Measurements from ENCODE around the gene C16orf87. TPM values are rescaled to one million over a fixed set of nuclear protein-coding genes. Genes with fewer than 3 reads are reported as not detected.
"Not testable (repeated sequence)": the region's sequence is repeated elsewhere in the genome, so short reads cannot be mapped to it uniquely, and the experiment has no call there.

The C16orf87 gene
- total RNA-seq, 1 experiment from 2014 or later = 10.2 TPM

DNA sequence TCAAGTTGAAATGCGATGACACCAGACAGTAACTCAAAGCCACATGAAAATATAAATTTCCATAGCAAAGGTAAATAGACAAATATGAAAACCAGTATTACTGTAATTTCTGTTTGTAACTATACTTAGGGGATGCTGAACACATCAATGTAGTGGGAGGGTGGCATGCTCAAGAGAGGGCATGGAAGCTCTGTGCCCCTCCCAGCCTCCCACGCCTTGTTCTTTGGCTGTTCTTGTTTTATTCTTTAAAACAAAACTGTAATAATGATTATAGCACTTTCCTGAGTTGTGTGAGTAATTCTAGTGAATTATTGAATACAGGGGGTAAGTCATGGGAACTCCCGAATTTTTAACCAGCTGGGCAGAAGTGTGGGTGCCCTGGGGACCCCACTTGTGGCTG lies 42.2 kb upstream of the C16orf87 start:
- ChIA-PET POLR2A (no interaction called here), CTCF (interaction anchor here (1.7 kb wide), 1 partner anchor 11 kb away, joined by 4 read pairs; the partner anchor contains the start of gene GPT2), RAD21 (ENCODE audit: low non-redundant PET in 1 of 2, low total read pairs in 2 of 2, uncharacterized antibody in 2 of 2, unreplicated experiment in 2 of 2) (no interaction called here)
- Histone ChIP-seq H3K9me2 (ENCODE audit: insufficient read depth) (no peaks in the 10 kb centered on the region), H3K36me3 (ENCODE audit: control insufficient read depth in 1 of 2, insufficient read depth in 2 of 2, low read length in 2 of 2) (no peaks in the 10 kb centered on the region), H3K9me3 (ENCODE audit: control insufficient read depth in 1 of 2, insufficient read depth in 1 of 2, low read depth in 1 of 2, low read length in 2 of 2) (no peaks in the 10 kb centered on the region), H3K4me2 (ENCODE audit: low read length) (no peak overlapping the region), H3K4me3 (replicated peaks in 1 of 2; ENCODE audit: low read depth in 1 of 2, low read length in 2 of 2) (no peak overlapping the region), H3K4me1 (ENCODE audit: control insufficient read depth in 1 of 2, insufficient read depth in 2 of 2, low read length in 2 of 2) (no peaks in the 10 kb centered on the region), H4K20me1 (ENCODE audit: insufficient read depth) (no peaks in the 10 kb centered on the region), H3K9ac (ENCODE audit: low read length) (no peak overlapping the region), H3K27ac (ENCODE audit: low read depth, low read length) (no peak overlapping the region), H2AFZ (ENCODE audit: low read depth, low read length, poor library complexity, severe bottlenecking) (no peak overlapping the region), H3K27me3 (ENCODE audit: insufficient read depth, low read length) (no peaks in the 10 kb centered on the region), H3K79me2 (ENCODE audit: insufficient read depth, low read length) (no peaks in the 10 kb centered on the region)
- intact Hi-C loops (cut with micrococcal nuclease) = no loop called here
- no peak for DNase-seq (ENCODE audit: low read depth, low spot score)
- ATAC-seq = no peak
- BruUV-seq (replicated peaks) = no TSS peak
- TF ChIP-seq CEBPB (IDR thresholded peaks at IDR 0.05; ENCODE audit: low read depth) = no peak
- TF ChIP-seq SRF (IDR thresholded peaks at IDR 0.05; ENCODE audit: low read depth) = no peak
- TF ChIP-seq EGR1 (IDR thresholded peaks at IDR 0.05; ENCODE audit: low read depth) = no peak
- no peak for TF ChIP-seq EZH2 (IDR thresholded peaks at IDR 0.05)
- TF ChIP-seq, protein P1, sequence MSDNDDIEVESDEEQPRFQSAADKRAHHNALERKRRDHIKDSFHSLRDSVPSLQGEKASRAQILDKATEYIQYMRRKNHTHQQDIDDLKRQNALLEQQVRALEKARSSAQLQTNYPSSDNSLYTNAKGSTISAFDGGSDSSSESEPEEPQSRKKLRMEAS (IDR thresholded peaks at IDR 0.05) = no peak

DNA sequence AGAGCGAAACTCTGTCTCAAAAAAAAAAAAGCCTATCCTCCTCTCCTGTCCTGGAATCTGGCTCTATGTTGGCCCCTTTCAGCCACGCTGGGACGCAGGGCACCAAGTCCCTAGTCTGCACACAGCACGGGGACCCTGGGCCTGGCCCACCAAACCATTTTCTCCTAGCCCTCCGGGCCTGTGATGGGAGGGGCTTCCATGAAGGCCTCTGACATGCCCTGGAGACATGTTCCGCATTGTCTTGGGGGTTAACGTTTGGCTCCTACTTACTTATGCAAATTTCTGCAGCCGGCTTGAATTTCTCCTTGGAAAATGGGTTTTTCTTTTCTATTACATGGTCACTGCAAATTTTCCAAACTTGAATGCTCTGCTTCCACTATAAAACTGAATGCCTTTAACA lies 40.6 kb upstream of the C16orf87 start:
- H3K9ac ChIP-seq (ENCODE audit: low read length) = no peak overlapping the region
- no peak overlapping the region for H3K4me2 ChIP-seq (ENCODE audit: low read length)
- intact Hi-C loops (cut with micrococcal nuclease) = no loop called here
- no peaks in the 10 kb centered on the region for H4K20me1 ChIP-seq (ENCODE audit: insufficient read depth)
- DNase-seq (ENCODE audit: low read depth, low spot score) (no peak), ATAC-seq (no peak)
- H3K9me2 ChIP-seq (ENCODE audit: insufficient read depth) = no peaks in the 10 kb centered on the region
- RAD21 ChIA-PET (ENCODE audit: low non-redundant PET in 1 of 2, low total read pairs in 2 of 2, uncharacterized antibody in 2 of 2, unreplicated experiment in 2 of 2) = no interaction called here
- H3K4me1 ChIP-seq (ENCODE audit: control insufficient read depth in 1 of 2, insufficient read depth in 2 of 2, low read length in 2 of 2) = no peaks in the 10 kb centered on the region
- no peaks in the 10 kb centered on the region for H3K36me3 ChIP-seq (ENCODE audit: control insufficient read depth in 1 of 2, insufficient read depth in 2 of 2, low read length in 2 of 2)
- no peaks in the 10 kb centered on the region for H3K79me2 ChIP-seq (ENCODE audit: insufficient read depth, low read length)
- no TSS peak for BruUV-seq (replicated peaks)
- H2AFZ ChIP-seq (ENCODE audit: low read depth, low read length, poor library complexity, severe bottlenecking) = no peak overlapping the region
- H3K27me3 ChIP-seq (ENCODE audit: insufficient read depth, low read length) = no peaks in the 10 kb centered on the region
- H3K4me3 ChIP-seq (replicated peaks in 1 of 2; ENCODE audit: low read depth in 1 of 2, low read length in 2 of 2) = no peak overlapping the region
- no peak overlapping the region for H3K27ac ChIP-seq (ENCODE audit: low read depth, low read length)
- TF ChIP-seq, protein P1 (IDR thresholded peaks at IDR 0.05) = no peak
- TF ChIP-seq, protein P2, sequence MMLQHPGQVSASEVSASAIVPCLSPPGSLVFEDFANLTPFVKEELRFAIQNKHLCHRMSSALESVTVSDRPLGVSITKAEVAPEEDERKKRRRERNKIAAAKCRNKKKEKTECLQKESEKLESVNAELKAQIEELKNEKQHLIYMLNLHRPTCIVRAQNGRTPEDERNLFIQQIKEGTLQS (IDR thresholded peaks at IDR 0.05) = no peak
- TF ChIP-seq, protein P3, sequence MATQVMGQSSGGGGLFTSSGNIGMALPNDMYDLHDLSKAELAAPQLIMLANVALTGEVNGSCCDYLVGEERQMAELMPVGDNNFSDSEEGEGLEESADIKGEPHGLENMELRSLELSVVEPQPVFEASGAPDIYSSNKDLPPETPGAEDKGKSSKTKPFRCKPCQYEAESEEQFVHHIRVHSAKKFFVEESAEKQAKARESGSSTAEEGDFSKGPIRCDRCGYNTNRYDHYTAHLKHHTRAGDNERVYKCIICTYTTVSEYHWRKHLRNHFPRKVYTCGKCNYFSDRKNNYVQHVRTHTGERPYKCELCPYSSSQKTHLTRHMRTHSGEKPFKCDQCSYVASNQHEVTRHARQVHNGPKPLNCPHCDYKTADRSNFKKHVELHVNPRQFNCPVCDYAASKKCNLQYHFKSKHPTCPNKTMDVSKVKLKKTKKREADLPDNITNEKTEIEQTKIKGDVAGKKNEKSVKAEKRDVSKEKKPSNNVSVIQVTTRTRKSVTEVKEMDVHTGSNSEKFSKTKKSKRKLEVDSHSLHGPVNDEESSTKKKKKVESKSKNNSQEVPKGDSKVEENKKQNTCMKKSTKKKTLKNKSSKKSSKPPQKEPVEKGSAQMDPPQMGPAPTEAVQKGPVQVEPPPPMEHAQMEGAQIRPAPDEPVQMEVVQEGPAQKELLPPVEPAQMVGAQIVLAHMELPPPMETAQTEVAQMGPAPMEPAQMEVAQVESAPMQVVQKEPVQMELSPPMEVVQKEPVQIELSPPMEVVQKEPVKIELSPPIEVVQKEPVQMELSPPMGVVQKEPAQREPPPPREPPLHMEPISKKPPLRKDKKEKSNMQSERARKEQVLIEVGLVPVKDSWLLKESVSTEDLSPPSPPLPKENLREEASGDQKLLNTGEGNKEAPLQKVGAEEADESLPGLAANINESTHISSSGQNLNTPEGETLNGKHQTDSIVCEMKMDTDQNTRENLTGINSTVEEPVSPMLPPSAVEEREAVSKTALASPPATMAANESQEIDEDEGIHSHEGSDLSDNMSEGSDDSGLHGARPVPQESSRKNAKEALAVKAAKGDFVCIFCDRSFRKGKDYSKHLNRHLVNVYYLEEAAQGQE (IDR thresholded peaks at IDR 0.05; ENCODE audit: low read depth) = no peak
- no peak for TF ChIP-seq SIN3A (IDR thresholded peaks at IDR 0.05; ENCODE audit: low read depth)
- no peaks in the 10 kb centered on the region for H3K9me3 ChIP-seq (ENCODE audit: control insufficient read depth in 1 of 2, insufficient read depth in 1 of 2, low read depth in 1 of 2, low read length in 2 of 2)
- POLR2A ChIA-PET = no interaction called here
- CTCF ChIA-PET = no interaction called here

DNA sequence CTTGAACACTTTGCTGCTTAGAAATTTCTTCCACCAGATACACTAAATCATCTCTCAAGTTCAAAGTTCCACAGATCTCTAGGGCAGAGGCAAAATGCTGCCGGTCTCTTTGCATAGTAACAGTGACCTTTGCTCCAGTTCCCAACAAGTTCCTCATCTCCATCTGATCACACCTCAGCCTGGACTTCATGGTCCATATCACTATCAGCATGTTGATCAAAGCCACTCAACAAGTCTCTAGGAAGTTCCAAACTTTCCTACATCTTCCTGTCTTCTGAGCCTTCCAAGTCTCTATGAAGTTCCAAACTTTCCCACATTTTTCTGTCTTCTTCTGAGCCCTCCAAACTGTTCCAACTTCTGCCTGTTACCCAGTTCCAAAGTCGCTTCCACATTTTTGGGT lies 37.9 kb upstream of the C16orf87 start:
- H3K4me2 ChIP-seq (ENCODE audit: low read length); H2AFZ ChIP-seq (ENCODE audit: low read depth, low read length, poor library complexity, severe bottlenecking); POLR2A ChIA-PET; H3K27me3 ChIP-seq (ENCODE audit: insufficient read depth, low read length); H3K4me3 ChIP-seq (replicated peaks in 1 of 2; ENCODE audit: low read depth in 1 of 2, low read length in 2 of 2); H4K20me1 ChIP-seq (ENCODE audit: insufficient read depth); H3K79me2 ChIP-seq (ENCODE audit: insufficient read depth, low read length); H3K27ac ChIP-seq (ENCODE audit: low read depth, low read length); H3K4me1 ChIP-seq (ENCODE audit: control insufficient read depth in 1 of 2, insufficient read depth in 2 of 2, low read length in 2 of 2); H3K9ac ChIP-seq (ENCODE audit: low read length); ATAC-seq; H3K9me3 ChIP-seq (ENCODE audit: control insufficient read depth in 1 of 2, insufficient read depth in 1 of 2, low read depth in 1 of 2, low read length in 2 of 2); CTCF ChIA-PET; intact Hi-C loops (cut with micrococcal nuclease); DNase-seq (ENCODE audit: low read depth, low spot score); H3K9me2 ChIP-seq (ENCODE audit: insufficient read depth); H3K36me3 ChIP-seq (ENCODE audit: control insufficient read depth in 1 of 2, insufficient read depth in 2 of 2, low read length in 2 of 2); RAD21 ChIA-PET (ENCODE audit: low non-redundant PET in 1 of 2, low total read pairs in 2 of 2, uncharacterized antibody in 2 of 2, unreplicated experiment in 2 of 2); BruUV-seq (replicated peaks): not testable (repeated sequence)

Data from HCT116 (cell line).